ENCODE data around the gene CHMP4B. TPM values are rescaled to one million over a fixed set of nuclear protein-coding genes. Genes with fewer than 3 reads are reported as not detected.

CHMP4B gene, protein sequence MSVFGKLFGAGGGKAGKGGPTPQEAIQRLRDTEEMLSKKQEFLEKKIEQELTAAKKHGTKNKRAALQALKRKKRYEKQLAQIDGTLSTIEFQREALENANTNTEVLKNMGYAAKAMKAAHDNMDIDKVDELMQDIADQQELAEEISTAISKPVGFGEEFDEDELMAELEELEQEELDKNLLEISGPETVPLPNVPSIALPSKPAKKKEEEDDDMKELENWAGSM
- total RNA-seq, result 136 and 137 TPM in 2 replicates
- long read RNA-seq, partial matches to known transcripts, result 0 of 3 reads
- long read RNA-seq, other reads (novel, unspliced or antisense), result 3 of 3 reads

DNA sequence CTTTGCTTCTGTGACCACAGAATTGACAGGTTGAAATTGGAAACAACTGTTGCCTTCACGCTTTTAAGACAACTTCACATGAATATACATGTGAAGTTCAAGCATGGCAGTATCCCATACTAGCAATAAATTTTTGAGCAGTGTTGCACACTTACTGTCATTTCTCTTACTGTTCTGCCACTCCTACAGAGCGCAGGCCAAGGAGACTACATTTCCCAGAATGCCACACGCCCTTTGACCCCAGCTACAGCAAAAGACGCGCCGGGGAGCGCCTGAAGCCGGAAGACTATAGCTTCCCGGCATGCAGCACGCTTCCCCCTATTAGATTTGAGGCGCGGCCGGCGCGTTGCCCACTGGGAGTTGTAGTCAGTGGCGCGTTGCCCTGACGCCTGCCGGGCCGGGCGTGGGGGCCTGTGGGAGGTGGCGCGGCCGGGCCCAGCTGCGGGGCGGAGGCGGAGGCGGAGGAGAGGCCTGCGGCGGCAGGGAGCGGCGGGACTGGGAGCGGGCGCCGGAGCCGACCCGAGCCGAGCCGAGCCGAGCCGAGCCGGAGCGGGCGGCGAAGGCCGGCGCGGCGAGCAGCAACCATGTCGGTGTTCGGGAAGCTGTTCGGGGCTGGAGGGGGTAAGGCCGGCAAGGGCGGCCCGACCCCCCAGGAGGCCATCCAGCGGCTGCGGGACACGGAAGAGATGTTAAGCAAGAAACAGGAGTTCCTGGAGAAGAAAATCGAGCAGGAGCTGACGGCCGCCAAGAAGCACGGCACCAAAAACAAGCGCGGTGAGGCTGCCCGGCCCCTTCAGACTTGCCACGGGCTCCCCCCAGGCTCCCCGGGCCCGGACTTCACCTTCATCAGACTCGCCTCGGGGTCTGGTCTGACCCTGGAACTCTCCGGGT is at the start of gene CHMP4B:
Gene CHMP4B (plus strand): TSS at position 464 of the 891 bp plus-strand sequence. CDS start 121 bp downstream, at position 585.
- Mint-ChIP-seq H3K9me3 (ENCODE audit: low read depth) (no peaks in the 10 kb centered on the region), H3K4me3 (ENCODE audit: low read depth) (peak within 1 kb of the TSS; percentile 91)
- TF ChIP-seq, protein P1, sequence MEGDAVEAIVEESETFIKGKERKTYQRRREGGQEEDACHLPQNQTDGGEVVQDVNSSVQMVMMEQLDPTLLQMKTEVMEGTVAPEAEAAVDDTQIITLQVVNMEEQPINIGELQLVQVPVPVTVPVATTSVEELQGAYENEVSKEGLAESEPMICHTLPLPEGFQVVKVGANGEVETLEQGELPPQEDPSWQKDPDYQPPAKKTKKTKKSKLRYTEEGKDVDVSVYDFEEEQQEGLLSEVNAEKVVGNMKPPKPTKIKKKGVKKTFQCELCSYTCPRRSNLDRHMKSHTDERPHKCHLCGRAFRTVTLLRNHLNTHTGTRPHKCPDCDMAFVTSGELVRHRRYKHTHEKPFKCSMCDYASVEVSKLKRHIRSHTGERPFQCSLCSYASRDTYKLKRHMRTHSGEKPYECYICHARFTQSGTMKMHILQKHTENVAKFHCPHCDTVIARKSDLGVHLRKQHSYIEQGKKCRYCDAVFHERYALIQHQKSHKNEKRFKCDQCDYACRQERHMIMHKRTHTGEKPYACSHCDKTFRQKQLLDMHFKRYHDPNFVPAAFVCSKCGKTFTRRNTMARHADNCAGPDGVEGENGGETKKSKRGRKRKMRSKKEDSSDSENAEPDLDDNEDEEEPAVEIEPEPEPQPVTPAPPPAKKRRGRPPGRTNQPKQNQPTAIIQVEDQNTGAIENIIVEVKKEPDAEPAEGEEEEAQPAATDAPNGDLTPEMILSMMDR (IDR thresholded peaks at IDR 0.05; ENCODE audit: unreplicated experiment), result no peak

DNA sequence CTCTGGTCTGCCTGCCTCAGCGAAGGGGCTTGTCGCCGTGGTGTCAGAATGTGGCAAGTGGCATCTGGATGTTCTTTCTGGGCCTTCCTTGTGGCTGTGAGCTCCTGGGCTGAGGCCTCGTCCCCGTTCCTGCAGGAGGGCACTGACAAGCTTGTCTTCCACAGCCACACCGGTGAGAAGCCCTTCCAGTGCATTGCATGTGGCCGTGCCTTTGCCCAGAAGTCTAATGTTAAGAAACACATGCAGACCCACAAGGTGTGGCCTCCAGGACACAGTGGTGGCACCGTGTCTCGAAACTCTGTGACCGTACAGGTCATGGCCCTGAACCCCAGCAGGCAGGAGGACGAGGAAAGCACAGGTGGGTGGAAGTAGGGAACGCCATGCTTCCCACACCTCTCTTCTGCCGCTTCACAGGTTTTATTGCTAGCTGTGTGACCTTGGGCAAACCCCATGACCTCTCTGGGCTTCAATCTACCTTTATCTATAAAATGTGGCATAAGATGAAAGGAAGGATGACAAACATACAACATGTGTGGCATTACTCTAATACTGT is 49.4 kb upstream of the CHMP4B start:
- no peak overlapping the region for H3K27ac Mint-ChIP-seq
- no peak overlapping the region for H3K4me3 Mint-ChIP-seq (ENCODE audit: low read depth)
- TF ChIP-seq, protein P1 (IDR thresholded peaks at IDR 0.05; ENCODE audit: unreplicated experiment), result no peak
- peaks cover 6% of the 10 kb centered on the region for H3K9me3 Mint-ChIP-seq (ENCODE audit: low read depth)
- DNase-seq (ENCODE audit: low spot score, unreplicated experiment), result no peak
- H3K27me3 Mint-ChIP-seq, result no peaks in the 10 kb centered on the region
- H3K4me1 Mint-ChIP-seq (ENCODE audit: low read depth), result no peaks in the 10 kb centered on the region
- H3K36me3 Mint-ChIP-seq (ENCODE audit: insufficient read depth), result peaks cover 19% of the 10 kb centered on the region

More for the DNA sequence above, at the start of gene CHMP4B:
- Mint-ChIP-seq H3K4me1 (ENCODE audit: low read depth) (peaks cover 28% of the 10 kb centered on the region), H3K27me3 (no peaks in the 10 kb centered on the region), H3K27ac (peak within 1 kb of the TSS; percentile 95), H3K36me3 (ENCODE audit: insufficient read depth) (peaks cover 4% of the 10 kb centered on the region)
- DNase-seq (ENCODE audit: low spot score, unreplicated experiment), result peak; percentile 100

DNA sequence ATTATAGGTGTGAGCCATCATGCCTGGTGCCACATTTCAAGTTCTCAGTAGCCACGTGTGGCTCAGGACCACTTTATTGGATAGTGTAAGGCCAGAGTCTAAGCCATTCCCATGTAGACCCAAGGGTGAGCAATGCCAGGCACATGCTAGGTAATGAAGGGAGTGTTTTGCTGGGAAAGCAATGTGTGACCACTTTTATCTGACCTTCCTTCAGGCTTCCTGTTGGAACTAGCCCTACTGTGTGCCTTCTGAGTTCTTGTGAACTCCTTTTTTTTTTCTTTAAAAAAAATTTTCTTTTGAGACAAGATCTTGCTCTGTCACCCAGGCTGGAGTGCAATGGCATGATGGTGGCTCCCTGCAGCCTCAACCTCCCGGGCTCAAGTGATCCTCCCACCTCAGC is 46.0 kb upstream of the CHMP4B start:
- TF ChIP-seq, protein P1 (IDR thresholded peaks at IDR 0.05; ENCODE audit: unreplicated experiment), result no peak
- H3K27me3 Mint-ChIP-seq, result no peaks in the 10 kb centered on the region
- H3K4me3 Mint-ChIP-seq (ENCODE audit: low read depth), result no peak overlapping the region
- H3K27ac Mint-ChIP-seq, result no peak overlapping the region
- no peaks in the 10 kb centered on the region for H3K9me3 Mint-ChIP-seq (ENCODE audit: low read depth)
- H3K4me1 Mint-ChIP-seq (ENCODE audit: low read depth), result peaks cover 2% of the 10 kb centered on the region
- H3K36me3 Mint-ChIP-seq (ENCODE audit: insufficient read depth), result peaks cover 6% of the 10 kb centered on the region
- DNase-seq (ENCODE audit: low spot score, unreplicated experiment), result no peak

DNA sequence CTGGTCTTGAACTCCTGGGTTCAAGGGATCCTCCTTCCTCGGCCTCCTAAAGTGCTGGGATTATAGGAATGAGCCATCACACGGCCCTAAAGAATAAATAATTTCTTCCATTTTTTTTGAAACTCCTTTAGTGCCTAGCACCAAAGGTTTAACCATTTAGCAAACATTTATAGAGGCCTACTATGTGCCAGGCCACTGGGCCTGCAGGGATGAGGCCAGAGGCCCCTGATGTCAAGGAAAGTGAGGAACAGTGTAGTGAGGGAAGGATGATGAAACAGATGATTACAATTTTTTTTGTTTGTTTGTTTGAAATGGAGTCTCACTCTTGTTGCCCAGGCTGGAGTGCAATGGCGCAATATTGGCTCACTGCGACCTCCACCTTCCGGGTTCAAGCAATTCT is 45.6 kb upstream of the CHMP4B start:
- H3K36me3 Mint-ChIP-seq (ENCODE audit: insufficient read depth), result peaks cover 6% of the 10 kb centered on the region
- no peak overlapping the region for H3K27ac Mint-ChIP-seq
- TF ChIP-seq, protein P1 (IDR thresholded peaks at IDR 0.05; ENCODE audit: unreplicated experiment), result no peak
- no peak overlapping the region for H3K4me3 Mint-ChIP-seq (ENCODE audit: low read depth)
- DNase-seq (ENCODE audit: low spot score, unreplicated experiment), result no peak
- no peaks in the 10 kb centered on the region for H3K27me3 Mint-ChIP-seq
- peaks cover 2% of the 10 kb centered on the region for H3K4me1 Mint-ChIP-seq (ENCODE audit: low read depth)
- H3K9me3 Mint-ChIP-seq (ENCODE audit: low read depth), result no peaks in the 10 kb centered on the region

DNA sequence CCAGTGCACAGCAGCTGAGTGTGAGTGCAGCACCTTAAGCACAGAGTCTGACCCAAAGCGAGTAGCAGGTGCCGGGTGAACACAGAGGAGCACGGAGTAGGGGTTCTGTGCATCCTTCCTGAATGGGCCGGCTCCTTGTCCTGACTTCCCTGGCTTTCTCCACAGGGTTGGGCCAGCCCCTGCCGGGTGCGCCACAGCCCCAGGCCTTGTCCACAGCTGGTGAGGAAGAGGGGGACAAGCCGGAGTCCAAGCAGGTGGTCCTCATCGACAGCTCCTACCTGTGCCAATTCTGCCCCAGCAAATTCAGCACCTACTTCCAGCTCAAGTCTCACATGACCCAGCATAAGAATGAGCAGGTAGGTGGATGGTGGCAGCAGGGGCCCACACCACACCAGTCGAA is 44.5 kb upstream of the CHMP4B start:
- Mint-ChIP-seq H3K36me3 (ENCODE audit: insufficient read depth) (peaks cover 6% of the 10 kb centered on the region), H3K27me3 (no peaks in the 10 kb centered on the region), H3K27ac (no peak overlapping the region), H3K9me3 (ENCODE audit: low read depth) (no peaks in the 10 kb centered on the region), H3K4me3 (ENCODE audit: low read depth) (no peak overlapping the region), H3K4me1 (ENCODE audit: low read depth) (peaks cover 2% of the 10 kb centered on the region)
- no peak for DNase-seq (ENCODE audit: low spot score, unreplicated experiment)
- TF ChIP-seq, protein P1 (IDR thresholded peaks at IDR 0.05; ENCODE audit: unreplicated experiment), result no peak
